HEK293T (cell line): ENCODE data around the gene PRR11.

ENCODE experiments used
- CTCF ChIA-PET: fragments of 350-600 bp; formaldehyde crosslinking; extraction: SDS; loops from one replicate; lab custom pipeline; 2021; ENCODE audit warnings: antibody characterized with exemption, inconsistent platforms; lab: Yijun Ruan, JAX
- POLR2A ChIA-PET: fragments of 350-600 bp; formaldehyde crosslinking; extraction: SDS; loops from one replicate; lab custom pipeline; 2020; ENCODE audit warnings: antibody characterized with exemption, inconsistent platforms; lab: Yijun Ruan, JAX
- DNase-seq: peaks from one replicate; pipeline ENCODE4 v3.0.0; 2012; ENCODE audit warnings: mixed read lengths; ENCODE audit errors: extremely low spot score
- ARNT ChIP-seq: fragments of 450-650 bp; IDR thresholded peaks from 2 replicates; pipeline ENCODE4 v1.6.1; 2017; ENCODE audit warnings: mild to moderate bottlenecking
- BHLHE40 ChIP-seq: fragments of 450-650 bp; IDR thresholded peaks from 2 replicates; pipeline ENCODE4 v1.6.1; 2016; ENCODE audit warnings: mild to moderate bottlenecking, moderate library complexity, borderline replicate concordance
- CTBP1 ChIP-seq: fragments of 450-650 bp; IDR thresholded peaks from 2 replicates; pipeline ENCODE4 v1.6.1; 2016; ENCODE audit warnings: borderline replicate concordance
- FOXA1 ChIP-seq: fragments of 450-650 bp; IDR thresholded peaks from 2 replicates; pipeline ENCODE4 v1.6.1; 2016; ENCODE audit warnings: mild to moderate bottlenecking
- FOXK2 ChIP-seq: fragments of 450-650 bp; IDR thresholded peaks from 2 replicates; pipeline ENCODE4 v1.6.1; 2016; ENCODE audit warnings: mild to moderate bottlenecking
- FOXM1 ChIP-seq: fragments of 450-650 bp; IDR thresholded peaks from 2 replicates; pipeline ENCODE4 v1.6.1; 2017; ENCODE audit warnings: mild to moderate bottlenecking, borderline replicate concordance
- HDGF ChIP-seq: fragments of 450-650 bp; IDR thresholded peaks from 2 replicates; pipeline ENCODE4 v1.6.1; 2017; ENCODE audit warnings: antibody characterized with exemption, borderline replicate concordance
- L3MBTL2 ChIP-seq: fragments of 450-650 bp; conservative IDR thresholded peaks from 2 replicates; pipeline ENCODE4 v1.6.1; 2016; ENCODE audit warnings: mild to moderate bottlenecking
- LEF1 ChIP-seq: fragments of 450-650 bp; IDR thresholded peaks from 2 replicates; pipeline ENCODE4 v1.6.1; 2017; ENCODE audit warnings: mild to moderate bottlenecking, borderline replicate concordance
- NFRKB ChIP-seq: fragments of 450-650 bp; IDR thresholded peaks from 2 replicates; pipeline ENCODE4 v1.6.1; 2016; ENCODE audit warnings: mild to moderate bottlenecking, moderate library complexity
- PKNOX1 ChIP-seq: fragments of 450-650 bp; IDR thresholded peaks from 2 replicates; pipeline ENCODE4 v1.6.1; 2016
- SP1 ChIP-seq: fragments of 450-650 bp; IDR thresholded peaks from 2 replicates; pipeline ENCODE4 v1.6.1; 2017
- SUZ12 ChIP-seq: fragments of 450-650 bp; IDR thresholded peaks from 2 replicates; pipeline ENCODE4 v1.6.1; 2016; ENCODE audit warnings: mild to moderate bottlenecking
- TARDBP ChIP-seq: fragments of 450-650 bp; IDR thresholded peaks from 2 replicates; pipeline ENCODE4 v1.6.1; 2016
- ZNF384 ChIP-seq: fragments of 450-650 bp; IDR thresholded peaks from 2 replicates; pipeline ENCODE4 v1.6.1; 2016

Gene PRR11

GRCh38 chr17:59155439-59156177 is at the start of gene PRR11:
TSS of gene PRR11 (plus strand) at chr17:59155746. CDS start at chr17:59169753, 14,007 bp downstream.
- DNase-seq = no peak
- no peak for TF ChIP-seq BHLHE40
- TF ChIP-seq L3MBTL2 = peak; percentile 85
- peak; percentile 99 for TF ChIP-seq FOXM1
- POLR2A ChIA-PET = interaction anchor here (0.5 to 2.7 kb wide), 15 partner anchors 8 to 637 kb away, joined by 3 to 25 read pairs (median 3); partner anchors contain the start of genes GDPD1, TRIM37 and VMP1
- CTCF ChIA-PET = interaction anchor here (0.5 to 0.8 kb wide), 2 partner anchors 11 to 143 kb away, joined by 3 to 4 read pairs; no protein-coding TSS in a partner anchor

GRCh38 chr17:59105852-59106462 is 49.6 kb upstream of the PRR11 start:
- ChIA-PET CTCF (no interaction called here), POLR2A (interaction anchor here (0.6 to 2.3 kb wide), 7 partner anchors 10 to 115 kb away, joined by 3 to 28 read pairs (median 6); partner anchors contain the start of genes PRR11 and SKA2)
- DNase-seq = peak; percentile 13
- TF ChIP-seq CTBP1 (peak; percentile 27; the same call in 1 of the 2 replicates), SUZ12 (no peak), FOXK2 (no peak)

GRCh38 chr17:59106463-59107305 is 48.9 kb upstream of the PRR11 start, which contains the start of gene TRIM37:
TSS of gene TRIM37 (minus strand) at chr17:59106880. CDS start at chr17:59106461, 419 bp downstream.
- POLR2A ChIA-PET = interaction anchor here (0.6 to 2.3 kb wide), 10 partner anchors 9 to 755 kb away, joined by 3 to 28 read pairs (median 5); partner anchors contain the start of genes MTMR4, PRR11, SKA2 and SUPT4H1
- CTCF ChIA-PET = interaction anchor here (0.6 to 1.0 kb wide), 4 partner anchors 12 to 430 kb away, joined by 3 to 4 read pairs (median 3); no protein-coding TSS in a partner anchor
- TF ChIP-seq ZNF384 (no peak), ARNT (peak; percentile 93), HDGF (0 out of 2 replicates have a peak, but pooled peaks have one; percentile 11), LEF1 (no peak), BHLHE40 (no peak), FOXK2 (no peak), L3MBTL2 (peak; percentile 97), TARDBP (no peak), SP1 (no peak), PKNOX1 (no peak), FOXA1 (no peak), FOXM1 (no peak)
- peak; percentile 99 for DNase-seq

GRCh38 chr17:59107306-59107670 is 48.3 kb upstream of the PRR11 start:
- no peak for DNase-seq
- peak; percentile 74; the same call in 1 of the 2 replicates for TF ChIP-seq L3MBTL2
- no peak for TF ChIP-seq SP1
- ChIA-PET POLR2A (interaction anchor here (0.6 to 2.3 kb wide), 10 partner anchors 8 to 755 kb away, joined by 3 to 28 read pairs (median 5); partner anchors contain the start of genes MTMR4, PRR11, SKA2 and SUPT4H1), CTCF (interaction anchor here (0.6 to 1.0 kb wide), 4 partner anchors 12 to 430 kb away, joined by 3 to 4 read pairs (median 3); no protein-coding TSS in a partner anchor)

- CTCF ChIA-PET = interaction anchor here (0.6 kb wide), 2 partner anchors 104 to 331 kb away, joined by 3 read pairs; no protein-coding TSS in a partner anchor
- DNase-seq = no peak
- POLR2A ChIA-PET = interaction anchor here (1.1 kb wide), 1 partner anchor 47 kb away, joined by 3 read pairs; the partner anchor contains the start of gene SKA2
- TF ChIP-seq ZNF384 (0 out of 2 replicates have a peak, but pooled peaks have one; percentile 52), NFRKB (no peak)
Measured at GRCh38 chr17:59108400-59109102, 47.0 kb upstream of the PRR11 start.

- TF ChIP-seq PKNOX1 (peak; percentile 46), LEF1 (no peak)
- no peak for DNase-seq
- CTCF ChIA-PET = no interaction called here
- POLR2A ChIA-PET = no interaction called here
Measured at GRCh38 chr17:59110973-59111372, 44.6 kb upstream of the PRR11 start.
